Left lung (tissue), 8 donors: Measurements from ENCODE around the gene TCAF1. TPM values are rescaled to one million over a fixed set of nuclear protein-coding genes. Genes with fewer than 3 reads are reported as not detected.

Experiments used
- polyA plus RNA-seq, 6 donors: library from polyadenylated mRNA; unstranded; fragments of 120-200 nt; gene quantifications; one replicate each; pipeline ENCODE4 v1.2.1, GENCODE V29; 2013; ENCODE audit not compliant: insufficient read length in 6 of 6
- total RNA-seq, 2 donors: library from RNA; stranded (reverse); fragmentation: NEBNext Ultra II Directional; extraction: Animal tissue kit (Norgen Biotek cat#: 25700); gene quantifications; one replicate each; pipeline ENCODE4 v1.2.1, GENCODE V29; 2021
- donor health status: DM: no; HTN: yes; CAD: no.
- donor health status: DM: no; HTN: no; CAD: no.

The TCAF1 gene
- total and polyA plus RNA-seq, 8 donors, result 39.4 to 135 (median 101) TPM

Other genes starting within 250 kb of the TCAF1 start
- under 1 TPM; 0.79 to 0.97 TPM for gene CTAGE6, start 144.5 kb downstream of the TCAF1 start, total RNA-seq
- gene CTAGE6, start 144.5 kb downstream of the TCAF1 start, polyA plus RNA-seq, result under 1 TPM in 3 of 6 donors, not detected in 3; 0.10 to 0.27 (median 0.23) TPM
- not detected for gene OR2F2, start 33.1 kb upstream of the TCAF1 start, total RNA-seq
- not detected for gene OR2F2, start 33.1 kb upstream of the TCAF1 start, polyA plus RNA-seq
- gene OR2F1, start 52.7 kb upstream of the TCAF1 start, total RNA-seq, result not detected
- under 1 TPM in 4 of 6 donors, not detected in 2; 0.06 to 0.65 (median 0.30) TPM for gene OR2F1, start 52.7 kb upstream of the TCAF1 start, polyA plus RNA-seq
- not detected for gene OR6B1, start 98.1 kb upstream of the TCAF1 start, total RNA-seq
- gene OR6B1, start 98.1 kb upstream of the TCAF1 start, polyA plus RNA-seq, result under 1 TPM in 2 of 6 donors, not detected in 4; 0.03 to 0.06 TPM
- gene OR2A5, start 146.8 kb upstream of the TCAF1 start, total RNA-seq, result not detected
- under 1 TPM; 0.06 to 0.28 (median 0.15) TPM for gene OR2A5, start 146.8 kb upstream of the TCAF1 start, polyA plus RNA-seq
- not detected for gene OR2A25, start 167.6 kb upstream of the TCAF1 start, total RNA-seq
- under 1 TPM in 3 of 6 donors, not detected in 3; 0.08 to 0.17 (median 0.09) TPM for gene OR2A25, start 167.6 kb upstream of the TCAF1 start, polyA plus RNA-seq
- not detected for gene OR2A12, start 184.1 kb upstream of the TCAF1 start, total RNA-seq
- gene OR2A12, start 184.1 kb upstream of the TCAF1 start, polyA plus RNA-seq, result under 1 TPM; 0.07 to 0.15 (median 0.09) TPM
- not detected for gene OR2A2, start 207.4 kb upstream of the TCAF1 start, total RNA-seq
- not detected for gene OR2A2, start 207.4 kb upstream of the TCAF1 start, polyA plus RNA-seq
- gene OR2A14, start 221.0 kb upstream of the TCAF1 start, total RNA-seq, result not detected
- gene OR2A14, start 221.0 kb upstream of the TCAF1 start, polyA plus RNA-seq, result under 1 TPM in 4 of 6 donors, not detected in 2; 0.14 to 0.20 (median 0.15) TPM